Lower leg skin (tissue), 4 donors: ENCODE measurements around the gene EEF1AKMT2. TPM values are rescaled to one million over a fixed set of nuclear protein-coding genes. Genes with fewer than 3 reads are reported as not detected.

Experiments used
- DNase-seq, 2 donors: peaks; one replicate each; pipeline ENCODE4 v3.0.0-alpha.2; 2019; ENCODE audit warnings: low spot score in 2 of 2
- H3K4me3 ChIP-seq: fragments of 200-600 bp; sonication (generic); 2 replicates; pipeline ENCODE4 v1.5.1; 2017; ENCODE audit warnings: mild to moderate bottlenecking, low read depth; ENCODE audit not compliant: poor library complexity, severe bottlenecking
- POLR2A ChIP-seq, 2 donors: fragments of 450-650 bp; IDR thresholded peaks; one replicate each; pipeline ENCODE4 v1.6.1; 2016 to 2017; ENCODE audit warnings: antibody characterized with exemption in 2 of 2, mild to moderate bottlenecking in 1 of 2, moderate library complexity in 1 of 2
- WGBS, 2 donors: methylation state at CpG; one replicate each; pipeline ENCODE4 v1.1.5; 2018; 5-methylcytosine and 5-hydroxymethylcytosine counted together
- intact Hi-C: fragments of 100-400 bp; cut with DNase I; formaldehyde crosslinking; loops from one replicate; pipeline ENCODE4 v1.15.0; 2023; ENCODE audit warnings: low total_unique reads
- total RNA-seq, 4 donors: library from RNA; depleted of rRNA; stranded (reverse); fragments of >200 nt; gene quantifications; one replicate each; pipeline ENCODE4 v1.1.0, GENCODE V29; 2016
- TF ChIP-seq, protein P1 (sequence below), 3 donors: fragments of 450-650 bp; IDR thresholded peaks; one replicate each; pipeline ENCODE4 v1.5.1; 2016; ENCODE audit warnings: antibody characterized with exemption in 3 of 3, mild to moderate bottlenecking in 3 of 3, moderate library complexity in 2 of 3

Gene EEF1AKMT2
- total RNA-seq, 4 donors from 2014 or later, result 10.6 to 18.8 (median 14.4) TPM

DNA sequence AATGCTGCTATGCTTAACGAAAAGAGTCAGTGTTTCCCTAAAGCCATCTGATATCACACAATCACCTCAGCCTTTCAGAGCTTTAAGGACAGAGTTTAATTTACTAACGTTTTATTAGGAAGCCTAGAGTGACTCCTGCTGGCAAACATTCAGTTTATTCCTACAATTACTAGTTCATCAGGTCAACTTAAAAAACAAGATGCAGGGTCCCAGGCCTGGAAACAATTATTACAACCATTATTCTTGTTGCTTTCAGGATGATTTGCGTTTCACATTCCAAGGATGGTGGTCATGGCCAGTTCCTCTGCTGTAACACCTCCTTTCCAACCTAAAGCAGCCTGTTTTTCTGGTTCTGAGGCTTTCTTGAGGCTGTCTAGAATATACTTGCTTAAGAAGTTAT is 46.0 kb downstream of the EEF1AKMT2 start:
- intact Hi-C loops, result no loop called here
- WGBS, 2 donors, result 15 to 20% methylated on average over 3 of the region's 3 CpGs
- no peak for DNase-seq
- TF ChIP-seq POLR2A (IDR thresholded peaks at IDR 0.05), result no peak
- TF ChIP-seq, protein P1, sequence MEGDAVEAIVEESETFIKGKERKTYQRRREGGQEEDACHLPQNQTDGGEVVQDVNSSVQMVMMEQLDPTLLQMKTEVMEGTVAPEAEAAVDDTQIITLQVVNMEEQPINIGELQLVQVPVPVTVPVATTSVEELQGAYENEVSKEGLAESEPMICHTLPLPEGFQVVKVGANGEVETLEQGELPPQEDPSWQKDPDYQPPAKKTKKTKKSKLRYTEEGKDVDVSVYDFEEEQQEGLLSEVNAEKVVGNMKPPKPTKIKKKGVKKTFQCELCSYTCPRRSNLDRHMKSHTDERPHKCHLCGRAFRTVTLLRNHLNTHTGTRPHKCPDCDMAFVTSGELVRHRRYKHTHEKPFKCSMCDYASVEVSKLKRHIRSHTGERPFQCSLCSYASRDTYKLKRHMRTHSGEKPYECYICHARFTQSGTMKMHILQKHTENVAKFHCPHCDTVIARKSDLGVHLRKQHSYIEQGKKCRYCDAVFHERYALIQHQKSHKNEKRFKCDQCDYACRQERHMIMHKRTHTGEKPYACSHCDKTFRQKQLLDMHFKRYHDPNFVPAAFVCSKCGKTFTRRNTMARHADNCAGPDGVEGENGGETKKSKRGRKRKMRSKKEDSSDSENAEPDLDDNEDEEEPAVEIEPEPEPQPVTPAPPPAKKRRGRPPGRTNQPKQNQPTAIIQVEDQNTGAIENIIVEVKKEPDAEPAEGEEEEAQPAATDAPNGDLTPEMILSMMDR (IDR thresholded peaks at IDR 0.05), result no peak
- no peak overlapping the region for H3K4me3 ChIP-seq

DNA sequence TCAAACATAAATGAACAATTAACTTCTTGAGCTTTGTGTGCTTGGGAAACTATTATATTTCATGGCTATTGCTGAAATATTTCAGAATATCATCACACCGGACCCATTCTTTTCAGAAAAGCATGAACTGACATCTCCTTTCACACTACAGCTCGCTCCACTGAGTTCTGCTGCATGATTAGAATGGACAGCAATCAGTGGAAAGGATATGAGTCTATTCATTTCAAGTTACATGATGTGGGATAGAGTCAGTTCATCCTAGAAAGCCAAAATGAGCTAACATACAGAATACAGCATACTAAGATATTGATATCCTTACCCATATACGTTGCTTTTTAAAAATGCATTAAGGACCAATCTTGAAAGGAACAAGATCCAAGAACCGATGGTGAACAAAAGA is 46.4 kb downstream of the EEF1AKMT2 start:
- H3K4me3 ChIP-seq, result no peak overlapping the region
- TF ChIP-seq POLR2A (IDR thresholded peaks at IDR 0.05), result no peak
- TF ChIP-seq, protein P1 (IDR thresholded peaks at IDR 0.05), result no peak
- WGBS, 2 donors, result 45 to 49% methylated on average over 4 of the region's 4 CpGs
- DNase-seq, result no peak
- intact Hi-C loops, result no loop called here

DNA sequence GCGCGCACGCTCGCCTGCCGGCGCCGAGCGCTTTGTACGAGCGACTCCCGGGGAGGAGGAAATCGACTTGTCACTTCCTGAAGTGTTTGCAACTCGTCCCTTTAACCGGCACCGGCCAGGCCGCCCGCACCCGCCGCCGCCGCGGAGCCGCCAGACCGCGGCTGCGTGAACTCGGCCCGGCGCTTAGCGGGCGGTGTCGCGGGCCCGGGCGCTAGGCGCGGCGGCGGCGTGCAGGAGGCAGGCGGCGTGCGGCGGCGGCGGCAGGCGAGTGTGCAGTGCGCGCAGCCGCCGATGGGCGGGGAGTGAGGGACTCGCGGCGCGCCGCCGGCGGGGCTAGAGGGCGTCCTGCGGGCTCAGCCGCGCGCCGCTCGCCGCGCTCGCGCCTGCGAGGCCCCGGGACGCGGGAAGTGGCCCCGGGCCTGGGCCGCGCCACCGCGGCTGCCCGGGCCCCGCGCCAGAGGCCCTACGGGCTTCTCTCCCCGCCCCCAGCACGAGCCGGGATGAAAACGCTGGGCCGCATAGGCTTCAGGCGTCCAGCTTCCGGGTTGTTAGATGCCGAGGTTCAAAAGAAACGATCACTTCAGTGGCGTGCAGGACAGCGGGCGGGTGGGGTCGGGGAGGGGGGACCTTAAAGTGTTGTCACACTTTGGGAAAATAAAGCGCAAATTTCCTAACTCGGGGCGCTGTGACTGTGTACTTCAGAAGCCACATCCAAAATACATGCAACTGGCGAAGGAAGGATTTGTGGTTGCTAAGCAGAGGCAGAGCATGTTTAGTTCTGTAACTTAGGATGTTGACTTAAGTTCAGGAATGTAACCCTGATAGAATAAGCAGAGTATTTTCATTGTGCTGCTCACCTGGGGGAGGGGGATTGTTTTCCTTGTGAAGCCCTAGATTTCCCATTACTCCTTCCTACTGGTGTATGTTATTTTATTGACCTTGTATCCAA is 47.3 kb downstream of the EEF1AKMT2 start, which contains the start of gene FAM53B:
Gene FAM53B (minus strand): TSS at position 277 of the 949 bp plus-strand sequence. CDS start 37,665 bp downstream, outside the sequence.
- 0 to 1% methylated on average over 44 to 62 of the region's 100 CpGs for WGBS, 2 donors
- DNase-seq, result peak in 1 of 2 donors; percentile 95
- H3K4me3 ChIP-seq, result peak within 1 kb of the TSS; percentile 72
- no peak for TF ChIP-seq POLR2A (IDR thresholded peaks at IDR 0.05)
- TF ChIP-seq, protein P1 (IDR thresholded peaks at IDR 0.05), result no peak
- intact Hi-C loops, result no loop called here

DNA sequence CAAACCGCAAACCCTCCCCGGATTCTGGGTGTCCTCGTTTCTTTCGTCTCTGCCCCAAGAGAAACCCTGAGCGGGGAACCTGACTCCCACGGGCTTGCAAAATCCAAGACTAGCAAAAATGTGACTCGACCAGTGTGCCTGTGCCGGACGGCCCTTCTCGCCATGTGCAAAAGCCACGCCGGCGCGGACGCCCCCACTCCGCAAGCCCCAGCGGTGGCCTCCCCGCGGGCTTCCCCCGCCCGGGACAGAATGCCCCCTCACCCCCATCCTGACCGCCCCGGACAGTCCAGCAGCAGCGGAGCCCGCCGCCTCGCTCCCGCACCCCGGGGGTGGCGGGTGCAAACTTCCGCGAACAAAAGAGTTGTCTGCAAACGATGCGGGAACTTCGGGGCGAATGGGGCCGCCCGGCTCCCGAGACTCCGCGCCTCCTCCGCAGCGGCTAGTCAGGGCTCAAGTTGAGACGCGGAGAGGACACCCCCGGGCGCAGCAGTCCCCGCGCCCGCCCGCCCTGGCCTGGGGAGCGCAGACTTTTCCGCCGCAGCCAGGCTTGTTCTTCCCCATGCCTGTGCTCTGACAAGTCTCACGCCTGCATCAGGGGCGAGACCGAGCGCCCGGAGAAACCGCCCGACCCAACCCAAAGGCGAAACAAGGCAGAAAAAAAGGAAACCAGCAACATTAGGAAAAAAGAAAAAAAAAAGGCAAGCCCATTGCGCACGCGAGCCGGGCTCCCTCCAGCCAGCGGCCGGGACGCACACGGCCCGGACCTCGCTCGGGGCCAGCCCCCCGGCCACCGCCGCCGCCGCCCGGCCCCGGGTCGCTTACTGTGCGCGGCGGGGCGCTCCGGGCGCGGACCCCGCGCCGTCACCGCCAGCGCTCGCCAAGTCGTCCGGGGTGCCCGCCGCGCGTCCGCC is 48.2 kb downstream of the EEF1AKMT2 start:
- 1% methylated on average over 78 to 79 of the region's 101 CpGs for WGBS, 2 donors
- peak in 1 of 2 donors; percentile 90 for DNase-seq
- peak overlapping the region; percentile 72 for H3K4me3 ChIP-seq
- intact Hi-C loops, result loop anchor here (2.0 kb wide), 1 partner anchor 205 kb away; no protein-coding TSS in a partner anchor
- TF ChIP-seq, protein P1 (IDR thresholded peaks at IDR 0.05), result no peak

DNA sequence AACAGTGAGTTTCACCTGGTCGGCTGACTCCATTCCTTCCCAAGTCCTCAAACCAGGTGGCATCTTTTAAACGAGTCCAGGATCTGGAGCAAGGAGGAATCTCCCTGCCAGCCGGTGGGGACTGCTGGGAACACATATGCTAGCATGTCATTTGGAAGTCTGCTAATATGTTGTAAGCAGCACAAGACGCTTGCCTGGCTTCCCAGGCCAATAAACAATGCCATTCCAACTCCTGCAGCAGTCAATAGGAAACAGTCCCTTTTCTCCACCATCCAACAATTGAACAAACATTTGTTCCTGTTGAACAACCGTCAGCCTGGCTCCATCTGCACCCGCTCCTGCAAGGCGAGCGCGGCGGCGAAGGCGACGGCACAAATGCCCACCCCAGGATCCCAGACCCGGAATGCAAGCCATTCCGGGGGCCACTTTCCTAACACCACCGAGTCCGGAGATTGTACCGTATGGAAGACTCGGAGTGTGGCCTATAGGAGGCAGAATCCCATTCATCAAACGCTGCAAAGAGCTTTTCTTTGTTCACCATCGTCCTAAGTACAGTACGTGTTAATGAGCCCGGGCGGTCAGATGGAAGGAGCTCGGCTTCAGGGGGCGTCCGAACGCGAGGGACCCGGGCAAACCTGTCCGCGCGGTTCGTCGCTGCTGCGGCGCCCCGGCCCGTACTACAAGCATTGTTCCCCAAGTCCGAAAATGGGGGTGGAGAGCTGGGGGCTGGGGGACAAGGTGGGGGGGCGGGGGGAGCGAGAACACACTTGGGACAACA is 49.1 kb downstream of the EEF1AKMT2 start:
- DNase-seq, result peak in 1 of 2 donors; percentile 90
- TF ChIP-seq POLR2A (IDR thresholded peaks at IDR 0.05), result no peak
- TF ChIP-seq, protein P1 (IDR thresholded peaks at IDR 0.05), result no peak
- peak overlapping the region; percentile 72 for H3K4me3 ChIP-seq
- intact Hi-C loops, result loop anchor here (2.0 kb wide), 1 partner anchor 204 kb away; no protein-coding TSS in a partner anchor
- 1 to 3% methylated on average over 27 to 38 of the region's 42 CpGs for WGBS, 2 donors
